C4-2B (cell line): ENCODE measurements around the gene UCHL3.

Experiments
- ZFX ChIP-seq: fragments of 450-650 bp; IDR thresholded peaks from 2 replicates; pipeline ENCODE4 v1.6.1; 2017
- TF ChIP-seq, protein P1 (sequence below): fragments of 450-650 bp; conservative IDR thresholded peaks from 2 replicates; pipeline ENCODE4 v1.5.1; 2017; ENCODE audit warnings: mild to moderate bottlenecking

GRCh38 chr13:75633285-75633684 is 83.7 kb downstream of the UCHL3 start:
- TF ChIP-seq, protein P1, sequence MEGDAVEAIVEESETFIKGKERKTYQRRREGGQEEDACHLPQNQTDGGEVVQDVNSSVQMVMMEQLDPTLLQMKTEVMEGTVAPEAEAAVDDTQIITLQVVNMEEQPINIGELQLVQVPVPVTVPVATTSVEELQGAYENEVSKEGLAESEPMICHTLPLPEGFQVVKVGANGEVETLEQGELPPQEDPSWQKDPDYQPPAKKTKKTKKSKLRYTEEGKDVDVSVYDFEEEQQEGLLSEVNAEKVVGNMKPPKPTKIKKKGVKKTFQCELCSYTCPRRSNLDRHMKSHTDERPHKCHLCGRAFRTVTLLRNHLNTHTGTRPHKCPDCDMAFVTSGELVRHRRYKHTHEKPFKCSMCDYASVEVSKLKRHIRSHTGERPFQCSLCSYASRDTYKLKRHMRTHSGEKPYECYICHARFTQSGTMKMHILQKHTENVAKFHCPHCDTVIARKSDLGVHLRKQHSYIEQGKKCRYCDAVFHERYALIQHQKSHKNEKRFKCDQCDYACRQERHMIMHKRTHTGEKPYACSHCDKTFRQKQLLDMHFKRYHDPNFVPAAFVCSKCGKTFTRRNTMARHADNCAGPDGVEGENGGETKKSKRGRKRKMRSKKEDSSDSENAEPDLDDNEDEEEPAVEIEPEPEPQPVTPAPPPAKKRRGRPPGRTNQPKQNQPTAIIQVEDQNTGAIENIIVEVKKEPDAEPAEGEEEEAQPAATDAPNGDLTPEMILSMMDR, result no peak
- no peak for TF ChIP-seq ZFX
